GM18502 (cell line): Measurements from ENCODE around the gene GATD1.

Experiments
- ATAC-seq: cut with Tn5 transposase; IDR thresholded peaks from one replicate; pipeline ENCODE4 v1.9.1; 2021; ENCODE audit warnings: mild to moderate bottlenecking; ENCODE audit not compliant: unreplicated experiment, poor library complexity

Gene GATD1

GRCh38 chr11:813456-814096, 36.3 kb upstream of the GATD1 start:
- no peak for ATAC-seq

DNA sequence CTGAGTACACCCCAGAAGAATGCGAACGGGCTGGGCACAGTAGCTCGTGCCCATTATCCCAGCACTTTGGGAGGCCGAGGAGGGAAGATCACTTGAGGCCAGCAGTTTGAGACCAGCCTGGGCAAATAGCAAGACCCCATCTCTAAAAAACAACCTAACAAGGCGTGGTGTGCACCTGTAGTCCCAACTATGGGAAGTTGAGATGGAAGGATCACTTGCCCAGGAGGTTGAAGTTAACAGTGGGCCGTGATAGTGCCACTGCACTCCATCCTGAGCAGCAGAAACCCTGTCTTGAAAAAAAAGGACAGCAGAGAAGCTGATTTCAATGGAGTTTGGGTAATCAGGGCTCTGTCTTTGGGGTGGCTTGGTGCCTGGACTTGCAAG, 35.8 kb upstream of the GATD1 start:
- no peak for ATAC-seq

- no peak for ATAC-seq
These were observed 35.1 kb upstream of the GATD1 start for GRCh38 chr11:812390-812789.

DNA sequence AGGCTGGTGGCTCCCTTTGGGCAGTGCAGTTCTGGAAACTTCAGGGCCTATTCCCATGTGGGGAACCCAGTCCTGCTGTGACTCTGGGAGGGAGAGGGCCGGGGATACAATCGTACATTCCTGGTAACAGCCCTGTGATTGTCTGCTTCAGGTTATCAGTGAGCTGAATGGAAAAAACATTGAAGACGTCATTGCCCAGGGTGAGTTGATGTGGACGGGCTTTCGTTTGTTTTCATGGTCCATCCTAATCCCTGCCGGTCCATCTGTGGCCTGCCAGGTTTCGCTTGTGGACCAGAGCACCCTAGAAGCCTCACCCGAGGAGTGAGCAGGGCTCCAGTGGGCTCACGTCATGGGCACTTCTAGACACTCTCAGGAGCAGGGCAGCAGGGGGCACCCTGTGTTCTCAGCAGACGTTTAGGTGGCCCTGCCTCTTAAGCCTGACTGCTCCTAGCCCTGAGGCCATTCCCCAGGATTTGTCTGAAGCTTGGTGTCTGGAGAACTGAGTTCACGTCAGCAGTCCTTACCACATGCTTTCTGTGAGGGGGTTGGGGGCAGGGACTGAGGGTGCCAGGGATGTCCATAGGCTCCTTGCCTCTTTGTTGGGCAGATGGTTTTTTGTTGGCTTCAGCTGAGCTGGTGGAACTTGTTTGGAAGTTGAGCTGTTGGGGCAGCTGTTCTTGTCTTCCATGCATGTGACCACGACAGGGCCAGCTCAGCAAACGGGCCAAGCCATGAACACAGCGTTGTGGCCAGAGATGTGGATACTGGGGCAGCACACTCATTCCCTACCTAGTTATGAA, 34.4 kb upstream of the GATD1 start:
- no peak for ATAC-seq

DNA sequence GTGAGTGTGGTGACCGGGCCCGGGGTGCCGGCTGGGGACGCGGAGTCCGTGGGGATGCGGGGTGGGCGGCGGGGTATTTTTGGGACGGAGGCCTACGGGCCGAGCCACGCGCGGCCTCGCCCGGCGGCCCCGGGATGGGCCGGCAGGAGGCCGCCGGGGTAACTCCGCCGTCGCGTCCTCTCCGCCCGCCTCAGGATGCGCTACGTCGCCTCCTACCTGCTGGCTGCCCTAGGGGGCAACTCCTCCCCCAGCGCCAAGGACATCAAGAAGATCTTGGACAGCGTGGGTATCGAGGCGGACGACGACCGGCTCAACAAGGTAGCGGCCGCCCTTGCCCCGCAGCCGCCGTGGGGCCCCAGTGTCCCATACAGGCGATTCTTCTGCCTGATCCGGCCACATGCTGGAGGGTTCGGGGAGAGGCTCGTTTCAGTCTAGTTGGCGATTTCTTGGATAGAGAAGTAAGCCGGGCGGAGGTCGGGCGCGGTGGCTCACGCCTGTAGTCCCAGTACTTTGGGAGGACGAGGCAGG, 32.8 kb upstream of the GATD1 start:
- no peak for ATAC-seq

- peak; percentile 80 for ATAC-seq
These were observed 32.2 kb upstream of the GATD1 start, which contains the start of gene RPLP2 for GRCh38 chr11:809287-810039. TSS of gene RPLP2 (plus strand) at chr11:809967. CDS start at chr11:810235, 268 bp downstream.

DNA sequence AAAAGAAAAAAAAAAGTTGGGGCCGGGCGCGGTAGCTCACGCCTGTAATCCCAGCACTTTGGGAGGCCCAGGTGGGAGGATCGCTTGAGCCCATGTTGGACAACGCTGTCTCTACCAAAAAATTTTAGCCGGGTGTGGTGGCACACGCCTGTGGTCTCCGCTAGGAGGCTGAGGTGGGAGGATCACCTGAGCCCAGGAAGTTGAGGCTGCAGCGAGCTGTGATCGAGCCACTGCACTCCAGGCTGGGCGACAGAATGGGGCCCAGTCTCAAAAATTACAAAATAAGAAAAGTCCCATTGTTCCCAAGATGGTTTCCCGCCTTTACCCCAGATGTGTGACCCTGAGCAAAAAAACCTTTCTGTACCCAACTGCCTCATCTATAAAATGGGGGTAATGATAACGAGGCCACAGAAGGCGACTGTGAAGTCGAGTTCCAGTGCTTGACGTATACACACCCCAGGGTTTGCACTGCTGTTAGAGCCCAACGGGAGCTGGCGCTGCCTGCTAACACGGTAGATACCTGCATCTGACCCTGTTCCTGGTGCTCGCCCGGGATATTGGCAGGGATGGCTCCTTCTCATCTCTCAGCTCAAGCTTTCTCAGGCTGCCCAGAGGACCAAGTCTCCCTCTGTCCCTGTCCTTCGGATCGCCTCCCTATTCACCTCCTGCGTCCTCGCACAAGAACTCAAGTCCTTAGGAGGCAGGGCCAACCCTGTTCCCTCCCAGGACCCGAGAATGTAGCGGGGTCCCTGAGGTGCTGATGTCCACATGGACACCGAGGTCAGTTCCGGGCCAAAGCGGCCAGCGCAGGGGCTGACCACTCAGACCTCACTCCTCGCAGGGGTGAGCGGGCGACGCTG, 31.4 kb upstream of the GATD1 start:
- ATAC-seq, result no peak

DNA sequence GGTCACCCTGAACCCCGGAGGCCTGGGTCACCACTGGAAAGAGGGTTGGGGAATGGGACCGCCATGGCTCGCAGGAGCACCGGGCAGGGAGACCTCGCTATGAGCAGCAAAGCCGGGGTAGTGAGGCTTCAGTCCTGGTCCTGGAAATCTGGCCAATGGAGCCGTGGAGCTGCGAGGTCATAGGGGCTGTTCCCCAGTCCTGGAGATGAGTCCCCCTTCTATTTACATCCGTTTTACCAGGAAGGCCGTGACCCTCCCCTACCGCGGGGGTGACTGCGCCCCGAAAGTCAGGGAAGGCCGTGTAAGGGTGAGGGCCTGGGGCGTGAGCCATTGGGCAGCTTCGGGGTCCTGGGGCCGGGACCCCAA, 27.3 kb upstream of the GATD1 start:
- no peak for ATAC-seq

DNA sequence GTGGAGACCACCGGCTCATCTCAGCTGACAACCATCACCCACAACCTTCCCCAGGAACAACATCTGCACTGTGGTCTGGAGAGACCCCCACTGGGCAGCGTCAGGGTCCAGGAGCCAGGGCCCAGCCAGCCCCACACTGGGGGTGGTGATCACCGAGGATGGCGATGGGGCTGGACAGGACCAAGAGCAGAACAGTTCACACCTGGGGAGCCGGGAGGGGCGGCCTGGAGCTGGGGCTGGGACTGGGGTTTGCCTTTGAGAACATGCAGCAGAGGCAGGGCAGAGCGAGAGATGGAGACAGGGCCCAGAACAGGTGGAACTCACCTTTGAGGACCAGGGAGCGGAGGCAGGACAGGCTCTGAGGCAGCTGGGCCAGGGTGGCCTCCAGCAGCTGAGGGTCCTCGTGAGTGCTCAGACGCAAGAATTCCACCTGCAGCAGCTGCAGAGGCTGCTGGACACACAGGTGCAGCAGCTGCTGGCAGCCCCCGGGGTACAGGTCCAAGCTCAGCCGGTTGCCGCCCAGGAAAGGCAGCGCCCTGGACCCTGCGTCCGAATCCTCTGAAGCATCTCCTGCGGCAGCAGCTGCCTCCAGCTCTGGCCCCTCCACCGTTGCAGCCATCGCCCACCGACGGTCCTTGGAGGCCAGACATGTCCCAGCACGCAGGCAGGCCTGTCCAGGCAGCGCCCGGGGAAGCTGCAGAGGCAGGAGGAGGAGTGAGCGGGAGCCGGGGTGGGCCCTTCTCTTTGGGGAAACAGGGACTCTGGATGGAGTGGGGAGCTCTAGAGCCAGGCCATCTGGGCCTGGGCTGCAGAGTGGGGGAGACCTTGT, 26.7 kb upstream of the GATD1 start:
- ATAC-seq, result no peak

GRCh38 chr11:803467-803742, 26.1 kb upstream of the GATD1 start:
- no peak for ATAC-seq

GRCh38 chr11:802693-803466, 25.6 kb upstream of the GATD1 start:
- ATAC-seq, result no peak

DNA sequence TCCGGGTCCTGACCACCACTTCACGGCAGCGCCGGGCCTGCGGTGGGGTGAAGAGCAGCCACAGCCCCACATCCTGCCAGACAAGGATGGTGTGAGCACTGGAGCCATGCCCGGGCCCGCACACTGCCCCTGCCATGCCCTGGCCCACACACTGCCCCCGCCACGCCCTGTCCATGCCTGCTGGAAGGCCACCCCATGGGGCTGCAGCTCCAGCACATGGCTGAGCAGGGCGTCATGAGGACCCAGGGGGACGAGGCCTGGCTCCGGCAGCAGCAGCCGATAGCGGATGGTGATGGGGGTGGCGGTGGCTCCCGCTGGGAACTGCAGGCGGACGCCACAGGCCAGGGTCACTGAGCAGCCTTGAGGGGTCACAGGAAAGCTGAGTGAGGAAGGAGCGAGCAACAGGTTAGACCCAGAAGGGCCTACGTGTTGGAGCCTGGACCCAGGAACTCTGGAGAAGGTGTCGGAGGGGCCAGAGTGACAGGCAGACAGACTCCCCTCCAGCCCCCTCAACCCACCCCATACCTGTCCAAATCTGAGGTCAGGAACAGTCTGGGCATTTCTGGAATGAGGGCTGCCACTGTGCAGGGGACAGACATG, 24.8 kb upstream of the GATD1 start:
- no peak for ATAC-seq

DNA sequence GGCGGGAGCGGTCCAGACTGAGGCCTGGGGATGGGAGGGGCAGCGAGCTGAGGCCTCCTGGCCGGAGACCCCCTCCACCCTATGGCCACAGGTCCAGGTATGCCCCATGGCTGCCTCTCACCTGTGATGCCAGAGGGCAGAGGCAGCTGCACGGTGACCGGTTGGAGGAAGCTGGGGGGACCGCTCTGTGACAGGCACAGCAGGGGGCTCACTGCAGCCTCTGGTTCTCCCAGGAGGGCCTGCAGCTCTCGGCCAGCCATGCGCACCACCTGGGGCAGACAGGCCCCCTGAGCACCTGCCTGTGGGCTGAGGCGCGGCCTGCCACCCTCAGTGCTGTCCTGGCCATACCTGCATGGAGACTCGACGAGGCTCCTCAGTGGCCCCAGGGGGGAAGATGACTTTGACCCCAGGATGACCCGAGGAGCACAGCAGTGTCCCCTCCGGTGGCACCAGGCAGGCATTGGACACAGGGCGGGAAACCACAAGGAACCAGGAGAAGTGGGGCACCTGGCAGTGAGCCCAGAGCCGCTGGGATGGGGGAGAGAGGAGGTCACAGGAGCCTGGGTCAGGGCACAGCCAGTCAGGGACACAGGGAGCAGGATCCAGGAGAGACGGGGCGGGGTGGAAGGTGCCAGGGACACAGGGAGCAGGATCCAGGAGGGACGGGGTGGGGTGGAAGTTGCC, 24.0 kb upstream of the GATD1 start:
- no peak for ATAC-seq

GRCh38 chr11:800473-800872, 23.2 kb upstream of the GATD1 start:
- ATAC-seq, result no peak

DNA sequence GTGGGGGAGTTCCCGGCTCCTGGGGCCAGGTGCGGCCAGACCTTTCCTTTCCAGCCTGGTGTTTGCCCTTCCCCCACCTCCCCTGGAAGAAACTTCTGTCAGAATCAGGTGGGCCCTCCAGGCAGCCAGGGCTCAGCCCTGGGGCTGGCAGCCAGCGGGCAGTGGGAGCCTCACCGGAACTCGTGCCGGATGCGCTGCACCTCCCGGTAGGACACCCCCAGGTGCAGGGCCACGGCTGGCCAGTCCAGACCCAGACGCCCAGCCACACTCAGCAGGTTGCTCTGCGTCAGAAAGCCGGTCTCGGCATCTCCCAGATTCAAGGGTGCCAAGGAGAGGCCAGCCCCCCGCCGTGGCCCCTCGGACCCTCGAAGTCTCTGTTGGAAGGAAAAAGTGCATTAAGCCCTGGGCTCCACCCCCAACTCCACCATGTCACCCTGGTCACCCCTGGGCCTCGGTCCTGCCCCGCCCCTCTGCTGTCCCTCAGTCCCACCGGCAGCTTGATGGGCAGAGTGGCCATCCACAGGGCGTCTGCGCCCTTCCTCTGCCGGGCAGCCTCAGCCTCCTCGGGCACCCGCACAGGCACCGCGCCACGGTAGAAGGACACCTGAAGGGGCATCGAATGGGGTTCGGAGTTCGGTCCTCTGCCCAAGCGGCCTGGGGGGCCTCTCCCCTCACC, 22.5 kb upstream of the GATD1 start:
- ATAC-seq, result no peak

GRCh38 chr11:798093-798713, 20.9 kb upstream of the GATD1 start, which contains the start of gene SLC25A22:
TSS of gene SLC25A22 (minus strand) at chr11:798281. CDS start at chr11:795006, 3,275 bp downstream.
- peak; percentile 68 for ATAC-seq
